Fibroblast of villous mesenchyme (primary cell): ENCODE results near the gene HMG20A. TPM values are rescaled to one million over a fixed set of nuclear protein-coding genes. Genes with fewer than 3 reads are reported as not detected.

Source experiments
- DNase-seq: peaks from one replicate; pipeline ENCODE4 v3.0.0-alpha.2; 2010; ENCODE audit warnings: low read depth
- H3K4me3 ChIP-seq: 2 replicates; pipeline ENCODE4 v1.5.1; 2011; ENCODE audit warnings: low read depth, mild to moderate bottlenecking, low read length
- total RNA-seq: library from RNA; depleted of rRNA; stranded (reverse); fragments of >200 nt; gene quantifications from 2 replicates; pipeline ENCODE4 v1.2.3, GENCODE V29; 2012
- TF ChIP-seq, protein P1 (sequence below): IDR thresholded peaks from 2 replicates; pipeline ENCODE4 v1.5.1; 2012; ENCODE audit warnings: low read depth, mild to moderate bottlenecking, low read length; ENCODE audit not compliant: insufficient read depth

The HMG20A gene
- total RNA-seq, 1 donor = 36.7 TPM

DNA sequence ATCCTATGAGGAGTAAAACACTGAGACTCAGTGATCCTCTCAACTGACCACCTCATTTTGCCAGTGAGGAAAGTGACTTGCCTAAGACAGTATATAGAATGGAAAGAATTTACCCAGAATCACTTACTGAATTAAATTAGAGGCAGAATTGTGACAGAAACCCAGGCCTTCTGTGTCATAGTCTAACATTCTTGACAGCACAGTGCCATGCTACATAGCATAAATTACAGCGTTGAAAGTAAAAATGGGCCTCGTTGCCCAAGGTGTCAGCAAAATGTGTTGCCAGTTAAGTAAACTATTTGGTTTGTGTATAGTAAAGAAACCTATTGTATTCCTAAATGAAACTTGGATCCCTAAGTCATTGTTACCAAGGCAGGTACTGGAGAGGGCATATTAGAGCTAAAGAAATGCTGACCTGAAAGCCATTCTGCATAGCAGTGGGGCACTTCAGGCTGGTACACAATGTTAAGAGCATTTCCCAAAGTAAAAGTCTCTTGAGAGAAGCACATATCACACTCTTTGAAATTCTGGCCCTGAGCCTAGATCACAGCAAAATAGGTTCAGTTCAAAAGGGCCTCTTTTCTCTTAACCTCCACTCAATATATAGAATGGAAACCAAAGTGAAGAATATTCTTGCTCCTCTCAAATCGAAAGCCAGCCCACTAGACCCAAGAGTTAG lies 53.8 kb downstream of the HMG20A start:
- H3K4me3 ChIP-seq = no peak overlapping the region
- TF ChIP-seq, protein P1, sequence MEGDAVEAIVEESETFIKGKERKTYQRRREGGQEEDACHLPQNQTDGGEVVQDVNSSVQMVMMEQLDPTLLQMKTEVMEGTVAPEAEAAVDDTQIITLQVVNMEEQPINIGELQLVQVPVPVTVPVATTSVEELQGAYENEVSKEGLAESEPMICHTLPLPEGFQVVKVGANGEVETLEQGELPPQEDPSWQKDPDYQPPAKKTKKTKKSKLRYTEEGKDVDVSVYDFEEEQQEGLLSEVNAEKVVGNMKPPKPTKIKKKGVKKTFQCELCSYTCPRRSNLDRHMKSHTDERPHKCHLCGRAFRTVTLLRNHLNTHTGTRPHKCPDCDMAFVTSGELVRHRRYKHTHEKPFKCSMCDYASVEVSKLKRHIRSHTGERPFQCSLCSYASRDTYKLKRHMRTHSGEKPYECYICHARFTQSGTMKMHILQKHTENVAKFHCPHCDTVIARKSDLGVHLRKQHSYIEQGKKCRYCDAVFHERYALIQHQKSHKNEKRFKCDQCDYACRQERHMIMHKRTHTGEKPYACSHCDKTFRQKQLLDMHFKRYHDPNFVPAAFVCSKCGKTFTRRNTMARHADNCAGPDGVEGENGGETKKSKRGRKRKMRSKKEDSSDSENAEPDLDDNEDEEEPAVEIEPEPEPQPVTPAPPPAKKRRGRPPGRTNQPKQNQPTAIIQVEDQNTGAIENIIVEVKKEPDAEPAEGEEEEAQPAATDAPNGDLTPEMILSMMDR = no peak
- no peak for DNase-seq

DNA sequence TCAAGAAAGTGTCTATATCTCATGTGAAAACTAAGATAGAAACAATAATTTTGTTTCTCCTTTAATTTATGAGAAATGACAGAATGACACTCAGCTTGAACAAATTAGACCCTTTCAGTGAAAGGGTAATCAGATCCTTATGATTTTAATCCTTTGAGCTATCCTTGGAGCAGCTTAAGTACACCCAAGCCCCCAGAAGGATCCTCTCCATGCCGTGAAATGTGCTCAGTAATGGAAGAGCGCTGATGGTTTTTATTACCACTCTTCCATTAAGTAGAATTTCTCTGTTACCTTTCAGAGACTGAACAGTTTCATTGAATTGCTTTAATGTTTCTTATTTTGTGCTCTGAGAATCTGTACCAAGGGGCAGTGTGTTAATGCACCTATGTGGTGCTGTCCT lies 54.3 kb downstream of the HMG20A start:
- TF ChIP-seq, protein P1 = no peak
- H3K4me3 ChIP-seq = no peak overlapping the region
- no peak for DNase-seq

DNA sequence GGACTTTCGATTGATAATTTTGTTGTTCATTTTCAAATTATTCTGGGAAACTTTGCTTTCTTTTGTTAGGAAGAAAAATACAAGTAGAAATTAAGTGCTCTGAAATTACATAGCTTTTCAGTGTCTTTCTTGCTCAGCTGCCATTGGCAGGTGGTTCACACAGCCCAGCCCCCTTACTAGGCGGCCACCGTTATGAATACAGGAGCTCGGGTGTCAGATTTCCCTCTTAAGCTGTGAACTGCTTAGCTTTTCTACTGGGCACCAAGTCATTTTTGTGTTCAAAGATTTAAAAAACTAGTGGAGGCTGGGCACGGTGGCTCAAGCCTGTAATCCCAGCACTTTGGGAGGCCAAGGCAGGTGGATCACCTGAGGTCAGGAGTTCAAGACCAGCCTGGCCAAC lies 55.2 kb downstream of the HMG20A start:
- H3K4me3 ChIP-seq = no peak overlapping the region
- TF ChIP-seq, protein P1 = no peak
- no peak for DNase-seq

DNA sequence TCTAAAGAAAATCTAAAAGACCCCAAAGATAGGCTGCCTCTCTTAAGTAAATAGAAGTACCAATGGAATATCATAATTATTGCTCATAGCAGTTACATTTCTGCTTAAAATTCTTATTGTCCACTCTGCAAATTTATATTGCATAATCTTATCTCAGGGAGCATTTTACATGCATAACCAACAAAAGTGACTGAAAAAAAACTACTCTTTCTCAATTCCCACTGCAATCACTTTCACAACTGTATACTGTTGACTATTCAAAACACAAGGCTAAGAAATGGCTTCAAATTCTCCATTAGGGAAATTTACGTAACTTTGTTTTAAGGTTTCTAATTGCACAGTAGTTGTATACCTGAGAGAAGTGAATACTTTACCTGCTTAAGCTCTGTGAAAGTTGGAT lies 56.3 kb downstream of the HMG20A start:
- no peak for DNase-seq
- TF ChIP-seq, protein P1 = no peak
- no peak overlapping the region for H3K4me3 ChIP-seq

DNA sequence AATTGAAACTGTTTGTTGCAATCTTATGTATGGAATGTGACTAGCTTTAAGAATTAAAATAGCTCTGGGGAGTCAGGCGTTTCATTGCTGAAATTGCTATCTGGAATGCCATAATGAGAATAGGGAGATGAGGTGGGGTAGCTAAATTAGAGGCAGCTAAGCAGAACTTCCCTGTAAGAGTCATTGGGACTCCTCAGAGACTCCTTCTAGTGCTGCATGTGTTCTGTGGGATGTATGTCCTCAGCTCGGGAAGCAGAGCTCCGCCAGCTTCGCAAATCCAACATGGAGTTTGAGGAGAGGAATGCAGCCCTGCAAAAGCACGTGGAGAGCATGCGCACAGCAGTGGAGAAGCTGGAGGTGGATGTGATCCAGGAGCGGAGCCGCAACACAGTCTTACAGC lies 57.4 kb downstream of the HMG20A start:
- H3K4me3 ChIP-seq = no peak overlapping the region
- no peak for DNase-seq
- TF ChIP-seq, protein P1 = no peak

DNA sequence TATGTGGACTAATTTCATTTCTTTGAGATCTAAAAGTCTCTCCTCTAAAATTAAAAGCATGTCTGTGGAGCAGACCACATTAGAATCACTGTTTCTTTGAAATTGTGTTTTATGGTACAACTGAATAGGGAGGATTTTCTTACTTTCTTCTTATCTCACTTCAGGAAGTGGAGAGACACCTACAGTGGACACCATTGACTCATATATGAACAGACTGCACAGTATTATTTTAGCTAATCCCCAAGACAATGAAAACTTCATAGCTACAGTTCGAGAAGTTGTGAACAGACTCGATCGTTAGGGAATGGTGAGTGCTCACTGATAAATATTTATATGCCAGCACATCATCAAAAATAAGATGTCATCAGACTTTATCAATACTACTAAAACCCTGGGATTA lies 58.3 kb downstream of the HMG20A start:
- H3K4me3 ChIP-seq = no peak overlapping the region
- no peak for DNase-seq
- TF ChIP-seq, protein P1 = no peak
